Measurements from ENCODE around the gene CPLANE1.
"Not testable (repeated sequence)": the region's sequence is repeated elsewhere in the genome, so short reads cannot be mapped to it uniquely, and the experiment has no call there.

The CPLANE1 gene

DNA sequence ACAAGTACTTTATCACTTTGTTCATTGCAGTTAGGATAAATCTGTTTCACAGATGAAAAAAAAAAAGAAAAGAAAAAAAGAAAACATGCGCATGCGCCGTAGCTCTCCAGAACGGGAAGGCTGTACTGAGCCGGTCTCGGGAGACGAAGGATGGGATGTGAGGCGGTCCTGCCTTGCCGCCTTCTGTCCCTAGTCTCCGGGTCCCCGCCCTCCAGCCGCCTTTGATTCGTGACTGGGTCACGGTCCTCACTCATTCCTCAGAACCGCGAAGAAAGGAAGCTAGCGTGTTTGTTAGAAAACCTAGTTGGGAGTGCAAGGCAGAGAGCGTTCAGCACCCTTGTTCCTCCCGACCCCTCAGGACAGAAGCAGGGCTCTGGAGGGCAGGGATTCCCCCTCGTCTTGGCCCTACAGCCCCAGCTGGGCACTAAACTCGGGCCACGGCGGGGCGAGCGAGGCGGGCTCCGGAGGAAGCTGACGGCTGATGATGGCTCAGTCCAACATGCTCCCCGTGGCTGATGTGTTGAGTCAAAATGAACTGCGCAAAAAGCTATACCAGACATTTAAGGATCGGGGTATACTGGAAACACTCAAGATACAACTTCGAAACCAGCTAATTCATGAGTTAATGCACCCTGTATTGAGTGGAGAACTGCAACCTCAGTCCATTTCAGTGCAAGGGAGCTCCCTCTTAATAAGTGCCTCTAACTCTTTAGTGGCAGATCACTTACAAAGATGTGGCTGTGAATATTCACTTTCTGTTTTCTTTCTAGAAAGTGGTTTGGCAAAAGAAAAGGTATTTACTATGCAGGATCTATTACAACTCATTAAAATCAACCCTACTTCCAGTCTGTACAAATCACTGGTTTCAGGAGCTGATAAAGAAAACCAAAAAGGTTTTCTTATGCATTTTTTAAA lies 40.0 kb downstream of the CPLANE1 start:
- no peak for FAIRE-seq

DNA sequence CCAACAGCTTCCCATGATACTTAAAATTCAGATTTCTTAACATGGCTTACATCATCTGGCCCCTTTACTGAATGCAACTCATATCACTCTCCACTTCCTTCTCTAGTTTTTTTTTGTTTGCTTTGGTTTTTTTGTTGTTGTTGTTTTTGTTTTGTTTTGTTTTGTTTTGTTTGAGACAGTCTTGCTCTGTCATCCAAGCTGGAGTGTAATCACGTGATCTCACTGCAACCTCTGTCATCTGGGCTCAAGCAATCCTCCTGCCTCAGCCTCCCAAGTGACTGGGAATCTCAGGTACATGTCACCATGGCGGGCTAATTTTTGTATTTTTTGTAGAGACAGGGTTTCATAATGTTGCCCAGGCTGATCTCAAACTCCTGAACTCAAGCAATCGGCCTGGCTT lies 41.4 kb downstream of the CPLANE1 start:
- FAIRE-seq (no peak), DNase-seq (ENCODE audit: low spot score) (no peak)

More for the DNA sequence above, 40.0 kb downstream of the CPLANE1 start:
- DNase-seq (ENCODE audit: low spot score), result no peak

DNA sequence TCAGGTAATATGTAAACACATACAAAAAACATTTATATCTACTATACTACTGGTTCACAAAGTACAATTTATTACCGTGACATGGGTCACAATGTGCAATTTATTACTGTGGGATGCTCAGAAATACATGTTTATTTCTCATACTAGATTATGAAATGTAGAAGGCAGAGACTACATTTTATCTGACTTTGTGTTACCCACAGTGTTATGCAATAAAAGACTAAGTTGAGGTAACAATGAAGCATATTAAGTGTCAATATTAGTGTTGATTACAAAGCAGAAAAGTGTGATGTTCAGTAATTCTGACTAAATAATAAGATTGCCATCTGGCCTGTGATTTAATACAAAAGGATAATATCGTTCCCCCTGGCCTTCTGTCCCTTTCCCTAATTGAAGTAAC lies 42.4 kb downstream of the CPLANE1 start:
- FAIRE-seq (peak; percentile 53), DNase-seq (ENCODE audit: low spot score) (no peak)

DNA sequence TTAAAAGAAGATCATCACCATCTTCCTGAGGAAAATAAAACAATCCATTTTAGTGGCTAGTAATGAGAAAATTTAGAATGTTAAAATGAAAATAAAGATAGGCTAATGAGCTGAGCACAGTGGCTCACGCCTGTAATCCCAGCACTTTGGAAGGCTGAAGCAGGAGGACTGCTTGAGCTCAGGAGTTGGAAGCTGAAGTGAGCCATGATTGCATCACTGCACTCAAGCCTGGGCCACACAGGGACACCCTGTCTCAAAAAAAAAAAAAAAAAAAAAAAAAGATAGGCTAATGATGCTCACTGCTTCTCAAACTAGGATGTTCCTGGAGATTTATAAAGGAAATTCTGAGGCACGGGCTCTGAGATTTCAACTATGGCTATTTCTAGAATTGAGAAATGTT lies 50.3 kb downstream of the CPLANE1 start:
- DNase-seq (ENCODE audit: low spot score) (no peak), FAIRE-seq (no peak)

DNA sequence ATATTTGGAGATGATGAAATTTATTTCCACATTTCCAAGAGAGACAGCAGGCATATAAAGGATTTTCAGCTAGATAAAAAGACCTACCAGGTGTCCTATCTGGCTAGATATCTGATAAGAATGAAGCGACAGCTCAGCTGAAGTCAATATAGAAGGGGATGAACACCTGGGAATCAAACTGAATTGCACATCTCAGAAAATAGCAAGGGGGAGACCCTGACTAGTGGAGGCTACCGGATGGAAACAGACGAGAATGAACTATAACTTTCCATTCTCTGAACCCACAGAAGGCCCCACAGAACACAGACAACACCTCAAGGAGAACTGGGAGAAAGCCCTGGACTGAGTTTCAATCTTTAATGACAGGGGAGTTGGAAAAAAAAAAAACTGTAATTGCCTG lies 51.1 kb downstream of the CPLANE1 start:
- FAIRE-seq (no peak), DNase-seq (ENCODE audit: low spot score) (no peak)

DNA sequence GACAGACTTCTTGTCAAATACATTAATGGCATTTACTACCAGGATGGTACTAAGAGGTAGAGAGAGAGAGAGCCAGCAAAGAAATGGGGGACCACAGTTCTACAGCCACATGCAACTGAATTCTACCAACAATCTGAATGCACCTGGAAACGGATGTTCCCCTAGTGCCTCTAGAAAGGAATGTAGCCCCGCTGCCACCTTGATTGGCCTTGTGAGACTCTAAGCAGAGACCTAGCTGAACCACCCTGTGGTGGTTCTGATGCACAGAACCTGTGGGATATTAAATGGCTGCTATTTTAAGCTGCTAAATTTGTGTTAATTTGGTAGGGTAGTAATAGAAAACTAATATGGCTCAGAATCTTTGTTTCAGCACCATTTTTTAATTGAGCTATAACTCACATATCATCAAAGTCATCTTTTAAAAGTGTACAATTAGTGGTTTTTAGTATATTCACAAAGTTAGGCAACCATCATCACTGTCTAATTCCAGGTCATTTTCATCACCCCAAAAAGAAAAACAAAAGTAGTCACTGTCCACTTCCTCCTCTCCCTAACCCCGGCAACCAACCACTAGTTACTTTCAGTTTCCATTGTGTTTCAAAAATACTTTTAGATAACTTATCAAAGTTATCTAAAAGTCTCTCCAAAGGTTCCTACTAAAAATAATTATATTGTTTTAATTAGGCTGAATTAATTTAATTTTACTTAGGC lies 51.7 kb downstream of the CPLANE1 start:
- no peak for DNase-seq (ENCODE audit: low spot score)
- FAIRE-seq, result peak; percentile 14

DNA sequence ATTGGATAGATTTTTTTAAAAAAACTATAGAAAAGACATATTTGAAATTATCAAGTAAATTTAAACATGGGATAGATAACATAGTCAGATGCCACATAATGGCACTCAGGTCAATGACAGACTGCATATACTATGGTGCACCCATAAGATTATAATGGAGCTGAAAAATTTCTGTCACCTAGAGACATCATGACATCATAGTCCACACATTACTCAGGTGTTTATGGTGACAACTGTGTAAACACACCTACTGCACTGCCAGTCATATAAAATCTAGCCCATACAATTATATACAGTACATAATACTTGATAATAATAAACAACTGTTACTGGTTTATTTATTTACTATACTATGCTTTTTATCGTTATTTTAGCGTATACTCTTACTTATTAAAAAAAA lies 58.6 kb downstream of the CPLANE1 start:
- FAIRE-seq (no peak), DNase-seq (ENCODE audit: low spot score) (no peak)

DNA sequence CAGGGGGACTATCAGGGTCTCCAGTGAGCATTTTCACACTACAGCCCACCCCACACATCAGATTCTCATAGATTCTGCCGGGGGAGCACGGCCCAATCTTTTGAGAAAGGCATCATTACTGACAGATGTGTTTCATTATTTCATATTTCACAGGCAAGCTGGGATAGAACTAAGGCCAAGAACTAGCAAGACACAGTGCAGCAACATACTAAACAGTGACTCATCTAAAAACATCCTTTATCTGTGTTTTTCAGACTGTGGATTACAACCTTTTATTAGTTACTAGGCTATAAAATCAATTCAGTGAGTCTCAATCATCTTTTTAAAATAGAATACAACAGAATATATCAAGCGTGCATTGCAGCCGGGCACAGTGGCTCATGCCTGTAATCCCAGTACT lies 59.8 kb downstream of the CPLANE1 start:
- FAIRE-seq (no peak), DNase-seq (ENCODE audit: low spot score) (no peak)

DNA sequence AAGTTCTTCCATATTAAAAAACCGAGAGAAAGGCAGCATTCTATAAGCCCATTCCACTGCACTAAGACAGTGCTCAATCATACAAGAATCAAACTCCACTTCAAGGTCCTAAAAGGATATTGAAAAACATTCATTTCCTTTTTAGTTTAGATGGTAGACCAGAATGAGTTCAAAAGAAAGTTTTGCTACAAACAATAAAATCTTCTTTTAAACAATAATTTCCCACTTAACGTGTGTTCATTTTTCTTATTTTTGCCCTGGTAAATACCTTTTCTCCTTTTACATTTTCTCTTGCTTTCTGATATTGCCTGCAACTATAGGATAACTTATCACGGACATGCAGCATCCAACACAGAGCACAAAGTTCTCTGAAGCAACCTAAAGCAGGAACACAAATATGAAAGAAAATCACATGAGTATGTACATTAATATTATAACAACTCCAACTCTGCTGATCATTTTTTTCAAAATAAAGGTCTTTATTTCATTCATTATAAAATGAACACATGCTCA lies 61.7 kb downstream of the CPLANE1 start:
- FAIRE-seq, result no peak
- DNase-seq (ENCODE audit: low spot score), result no peak

DNA sequence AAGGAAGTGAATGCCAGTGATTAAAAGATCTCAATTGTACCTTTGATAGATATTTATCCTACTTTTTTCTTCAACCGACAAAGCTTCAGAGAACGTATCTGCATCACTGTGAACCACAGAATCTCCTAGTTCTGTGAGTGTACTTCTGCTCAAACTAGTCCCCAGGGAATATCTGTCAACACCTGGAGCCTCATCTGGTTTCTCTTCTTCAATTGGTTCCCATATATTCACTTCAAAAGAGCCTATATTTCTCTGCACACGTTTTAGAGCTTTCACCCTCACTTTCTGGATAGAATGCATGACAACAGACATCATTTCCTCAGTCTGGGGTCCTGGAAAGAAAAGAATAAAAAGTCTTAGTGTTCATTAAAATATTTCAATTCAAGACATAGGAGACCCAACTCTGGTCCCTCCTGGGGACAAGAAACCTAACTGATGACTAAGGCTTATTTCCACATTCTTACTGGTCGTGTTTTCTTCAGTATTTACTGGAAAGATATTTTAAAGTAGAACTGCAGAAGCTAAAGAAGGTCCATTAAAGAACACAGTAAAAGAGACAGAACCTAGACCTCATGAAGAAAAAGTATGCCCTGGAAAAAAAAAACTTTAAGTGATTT lies 64.3 kb downstream of the CPLANE1 start:
- DNase-seq (ENCODE audit: low spot score) (no peak), FAIRE-seq (no peak)

DNA sequence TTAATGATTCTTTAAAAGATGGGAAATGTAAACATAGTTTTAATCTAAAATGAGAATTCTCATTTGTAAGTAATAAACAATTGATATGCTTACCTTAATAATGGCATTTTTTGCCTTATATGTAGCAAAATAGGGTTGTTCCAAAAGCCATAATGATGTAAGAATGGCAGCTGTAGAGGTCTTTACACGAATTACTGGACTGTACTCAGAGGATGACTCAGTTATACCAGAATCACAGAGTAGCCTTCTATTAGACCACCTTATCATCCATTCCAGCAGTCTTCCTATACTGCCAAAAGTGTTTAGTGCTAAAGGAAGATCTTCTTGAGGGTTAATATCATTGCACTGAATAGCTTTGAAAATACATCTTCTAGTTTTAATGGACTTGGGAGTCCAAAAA lies 66.5 kb downstream of the CPLANE1 start:
- no peak for FAIRE-seq

DNA sequence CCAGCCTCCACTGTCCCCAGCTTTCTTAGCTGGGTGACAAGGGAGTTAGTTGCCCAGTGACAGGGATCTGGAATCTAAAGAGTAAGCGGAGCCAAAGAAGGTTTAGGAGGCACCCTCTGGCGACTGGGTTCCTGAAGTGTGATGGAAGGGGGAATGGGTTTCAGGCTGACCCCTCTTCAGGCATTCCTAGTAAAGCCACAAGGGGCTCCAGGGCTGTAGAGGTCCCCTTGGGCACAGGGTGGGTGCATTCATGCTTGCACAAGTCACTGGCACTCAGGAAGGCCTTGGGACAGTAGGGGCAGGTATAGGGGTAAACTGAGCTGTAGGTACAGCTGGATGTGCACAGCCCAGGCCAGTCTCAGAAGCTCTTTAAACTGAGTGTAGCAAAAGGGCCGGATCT lies 74.2 kb downstream of the CPLANE1 start:
- no peak for DNase-seq (ENCODE audit: low spot score)
- no peak for FAIRE-seq

More for the DNA sequence above, 66.5 kb downstream of the CPLANE1 start:
- no peak for DNase-seq (ENCODE audit: low spot score)

DNA sequence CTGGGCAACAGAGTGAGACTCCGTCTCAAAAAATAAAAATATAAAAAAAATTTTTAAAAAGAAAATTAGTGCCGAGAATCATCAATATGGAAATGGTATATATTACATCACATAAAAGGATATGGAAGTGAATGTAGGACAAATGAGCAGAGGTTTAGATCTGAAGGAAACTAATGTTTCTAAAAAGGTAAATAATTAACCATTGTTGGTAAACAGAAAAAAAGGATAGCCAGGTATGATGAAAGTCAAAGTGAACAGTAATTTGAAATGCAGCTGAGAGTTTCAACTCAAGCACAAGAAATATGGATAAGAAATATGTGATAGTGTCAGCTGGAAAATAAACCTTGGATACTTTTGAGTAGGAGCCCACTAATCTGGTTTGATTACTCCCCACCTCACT lies 76.2 kb downstream of the CPLANE1 start:
- no peak for FAIRE-seq

DNA sequence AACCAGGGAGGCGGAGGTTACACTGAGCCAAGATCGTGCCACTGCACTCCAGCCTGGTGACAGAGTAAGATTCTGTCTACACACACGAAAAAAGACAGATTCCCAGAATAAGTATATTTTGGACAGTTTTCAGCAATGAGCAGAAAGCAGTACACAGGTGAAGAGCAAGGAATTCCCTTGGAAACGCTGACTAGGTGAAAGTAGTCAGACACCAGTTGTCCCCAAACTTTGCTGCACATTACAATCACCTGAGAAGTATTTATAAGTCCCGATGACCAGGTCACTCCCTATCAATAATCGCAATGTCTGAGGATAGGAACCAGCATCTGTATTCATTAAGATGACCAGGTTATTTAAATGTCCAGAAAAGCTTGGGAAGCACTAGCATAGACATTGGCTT lies 78.3 kb downstream of the CPLANE1 start:
- FAIRE-seq, result no peak
- no peak for DNase-seq (ENCODE audit: low spot score)

More for the DNA sequence above, 76.2 kb downstream of the CPLANE1 start:
- no peak for DNase-seq (ENCODE audit: low spot score)

DNA sequence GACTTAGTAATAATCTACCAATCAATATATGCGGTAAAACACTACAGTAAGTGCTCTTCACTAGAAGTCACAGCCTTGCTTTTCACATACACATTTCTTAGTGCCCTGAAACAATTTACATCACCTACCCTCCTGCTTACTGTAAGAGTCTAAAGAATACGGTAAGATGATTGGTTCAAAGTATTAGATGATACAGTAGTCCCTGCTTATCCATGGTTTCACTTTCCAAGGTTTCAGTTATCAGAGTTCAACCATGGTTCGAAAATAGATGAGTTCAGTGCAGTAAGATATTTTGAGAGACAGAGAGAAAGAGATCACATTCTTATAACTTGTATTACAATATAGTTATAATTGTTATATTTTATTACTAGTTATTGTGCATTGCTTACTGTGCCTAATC lies 83.0 kb downstream of the CPLANE1 start:
- FAIRE-seq (no peak), DNase-seq (ENCODE audit: low spot score) (no peak)

DNA sequence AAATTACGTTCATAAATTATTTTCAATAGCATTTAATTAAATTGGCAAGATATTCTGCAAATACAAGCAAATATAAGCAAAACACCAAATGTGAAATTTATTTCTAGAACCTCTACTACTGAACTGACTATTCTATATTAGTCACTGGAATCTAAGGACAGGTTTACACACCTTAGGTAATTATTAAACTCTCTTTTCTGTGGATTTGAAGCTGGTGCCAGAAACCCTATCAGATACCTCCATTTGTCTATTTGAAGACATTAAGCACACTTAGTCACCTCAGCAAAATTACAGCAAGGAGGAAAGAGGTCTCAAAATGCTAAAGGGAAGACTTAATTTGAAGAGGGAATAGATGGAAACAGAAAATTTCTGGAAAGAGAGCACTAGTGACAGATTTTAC lies 83.4 kb downstream of the CPLANE1 start:
- DNase-seq (ENCODE audit: low spot score) (peak; percentile 54), FAIRE-seq (peak; percentile 95)

DNA sequence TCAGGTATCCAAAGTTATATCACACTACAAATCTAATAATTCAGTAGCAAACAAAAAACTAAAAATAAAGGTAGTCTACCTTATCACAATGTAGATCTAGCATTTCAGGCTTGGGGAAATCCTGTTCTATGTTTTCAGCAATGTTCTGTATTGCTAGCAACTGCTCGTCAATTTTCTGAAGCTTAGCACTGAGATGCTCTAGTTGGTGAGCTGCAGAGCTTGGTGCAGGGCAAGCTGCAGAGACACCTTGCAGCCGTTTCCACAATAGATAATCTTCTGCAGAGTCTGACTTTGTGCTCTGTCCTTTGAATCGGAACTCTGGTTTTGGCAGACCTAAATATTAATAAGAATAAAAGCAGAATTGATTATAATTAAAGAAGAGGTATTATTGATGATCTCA lies 95.5 kb downstream of the CPLANE1 start:
- no peak for FAIRE-seq
- DNase-seq (ENCODE audit: low spot score), result no peak

DNA sequence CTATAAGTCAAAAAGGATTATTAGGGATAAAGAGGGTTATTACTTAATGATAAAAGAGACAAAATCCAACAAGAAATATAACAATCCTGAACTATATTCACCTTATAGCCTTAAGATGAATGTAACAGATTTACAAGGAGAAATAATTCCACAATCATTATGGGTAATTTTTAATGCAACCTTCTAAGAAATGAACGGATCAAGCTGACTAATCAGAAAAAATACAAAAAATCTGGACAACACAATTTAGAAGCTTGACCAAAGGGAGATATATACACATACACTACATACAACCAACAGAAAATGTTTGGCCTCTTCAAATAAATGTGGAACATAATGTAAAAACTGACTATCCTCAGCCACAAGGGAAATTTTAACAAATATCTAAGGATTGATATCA lies 102.3 kb downstream of the CPLANE1 start:
- DNase-seq (ENCODE audit: low spot score) (no peak), FAIRE-seq (no peak)

DNA sequence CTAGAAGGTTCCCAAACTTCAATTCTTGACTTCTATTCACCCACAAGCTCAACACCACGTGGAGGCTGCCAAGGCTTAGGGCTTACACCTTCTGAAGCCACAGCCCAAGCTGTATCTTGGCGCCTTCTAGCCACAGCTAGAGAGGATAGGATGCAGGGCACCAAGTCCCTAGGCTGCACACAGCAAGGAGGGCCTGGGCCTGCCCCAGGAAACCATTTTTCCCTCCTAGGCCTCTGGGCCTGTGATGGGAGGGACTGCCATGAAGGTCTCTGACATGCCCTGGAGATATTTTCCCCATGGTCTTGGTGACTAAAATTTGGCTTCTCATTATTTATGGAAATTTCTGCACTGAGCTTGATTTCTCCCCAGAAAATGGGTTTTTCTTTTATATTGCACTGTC lies 112.5 kb downstream of the CPLANE1 start:
- no peak for DNase-seq (ENCODE audit: low spot score)
- no peak for FAIRE-seq

DNA sequence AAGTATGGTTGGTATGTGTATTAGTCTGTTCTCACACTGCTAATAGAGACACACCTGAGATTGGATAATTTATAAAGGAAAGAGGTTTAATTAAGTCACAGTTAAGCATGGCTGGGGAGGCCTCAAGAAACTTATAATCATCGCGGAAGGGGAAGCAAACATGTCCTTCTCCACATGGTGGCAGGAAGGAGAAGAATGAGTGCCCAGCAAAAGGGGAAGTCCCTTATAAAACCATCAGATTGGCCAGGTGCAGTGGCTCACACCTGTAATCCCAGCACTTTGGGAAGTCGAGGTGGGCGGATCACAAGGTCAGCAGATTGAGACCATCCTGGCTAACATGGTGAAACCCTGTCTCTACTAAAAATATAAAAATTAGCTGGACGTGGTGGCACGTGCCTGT lies 113.9 kb downstream of the CPLANE1 start:
- DNase-seq (ENCODE audit: low spot score), result not testable (repeated sequence)

DNA sequence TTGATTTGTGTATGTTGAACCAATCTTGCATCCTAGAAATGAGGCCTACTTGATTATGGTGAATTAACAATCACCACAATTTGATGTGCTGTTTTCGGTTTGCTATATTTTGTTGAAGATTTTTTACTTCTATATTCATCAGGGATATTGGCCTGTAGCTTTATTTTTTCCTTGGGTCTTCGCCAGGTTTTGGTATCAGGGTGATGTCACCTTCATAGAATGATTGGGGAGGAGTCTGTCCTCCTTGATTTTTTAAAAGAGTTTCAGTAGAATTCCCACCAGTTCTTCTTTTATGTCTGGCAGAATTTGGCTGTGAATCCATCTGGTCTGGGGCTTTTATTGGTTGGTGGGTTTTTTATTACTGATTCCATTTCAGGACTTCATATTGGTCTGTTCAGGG lies 115.2 kb downstream of the CPLANE1 start:
- DNase-seq (ENCODE audit: low spot score) (no peak), FAIRE-seq (no peak)

More for the DNA sequence above, 113.9 kb downstream of the CPLANE1 start:
- FAIRE-seq, result not testable (repeated sequence)

DNA sequence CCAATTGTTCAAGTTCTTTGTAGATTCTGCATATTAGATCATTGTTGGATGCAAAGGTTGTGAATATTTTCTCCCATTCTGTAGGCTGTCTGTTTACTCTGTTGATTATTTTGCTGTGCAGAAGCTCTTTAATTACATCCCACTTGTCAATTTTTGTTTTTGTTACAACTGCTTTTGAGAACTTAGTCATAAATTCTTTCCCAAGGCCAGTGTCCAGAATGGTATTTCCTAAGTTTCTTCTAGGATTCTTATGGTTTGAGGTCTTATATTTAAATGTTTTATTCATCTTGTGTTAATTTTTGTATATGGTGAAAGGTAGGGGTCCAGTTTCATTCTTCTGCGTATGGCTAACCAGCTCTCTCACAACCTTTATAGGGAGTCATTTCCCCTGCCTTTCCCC lies 116.5 kb downstream of the CPLANE1 start:
- DNase-seq (ENCODE audit: low spot score) (no peak), FAIRE-seq (no peak)

Data from RCC 7860 (cell line).